HEK293 (cell line): Measurements from ENCODE around the gene PPP1R10.

Experiments used
- BCL11A ChIP-seq: fragments of 450-650 bp; formaldehyde crosslinking; IDR thresholded peaks from 2 replicates; pipeline ENCODE4 v1.5.1; 2016; ENCODE audit warnings: low read depth, missing biosample characterization, missing genetic modification characterization
- BCL11B ChIP-seq: fragments of 450-650 bp; formaldehyde crosslinking; IDR thresholded peaks from 2 replicates; pipeline ENCODE4 v1.5.1; 2016; ENCODE audit warnings: low read depth, missing biosample characterization, missing genetic modification characterization
- GLIS2 ChIP-seq: fragments of 450-650 bp; formaldehyde crosslinking; IDR thresholded peaks from 2 replicates; pipeline ENCODE4 v1.5.1; 2016; ENCODE audit warnings: missing biosample characterization, missing genetic modification characterization
- HOXD13 ChIP-seq: sonication (generic); formaldehyde crosslinking; IDR thresholded peaks from 2 replicates; pipeline ENCODE4 v1.8.0; 2022; ENCODE audit warnings: missing genetic modification reagents, borderline replicate concordance
- KLF16 ChIP-seq: fragments of 450-650 bp; formaldehyde crosslinking; IDR thresholded peaks from 2 replicates; pipeline ENCODE4 v1.5.1; 2017; ENCODE audit warnings: missing biosample characterization, missing genetic modification characterization
- PRDM1 ChIP-seq: fragments of 450-650 bp; formaldehyde crosslinking; IDR thresholded peaks from 2 replicates; pipeline ENCODE4; 2016; ENCODE audit warnings: missing biosample characterization, missing genetic modification characterization
- REST ChIP-seq: fragments of 450-650 bp; formaldehyde crosslinking; IDR thresholded peaks from 2 replicates; pipeline ENCODE4 v1.5.1; 2016; ENCODE audit warnings: missing biosample characterization, missing genetic modification characterization
- WT1 ChIP-seq: fragments of 450-650 bp; formaldehyde crosslinking; IDR thresholded peaks from 2 replicates; pipeline ENCODE4 v1.5.1; 2016; ENCODE audit warnings: missing biosample characterization, missing genetic modification characterization
- YY1 ChIP-seq: fragments of 450-650 bp; formaldehyde crosslinking; IDR thresholded peaks from 2 replicates; pipeline ENCODE4 v1.5.1; 2018; ENCODE audit warnings: missing biosample characterization, missing genetic modification characterization
- ZEB2 ChIP-seq: fragments of 450-650 bp; formaldehyde crosslinking; IDR thresholded peaks from 2 replicates; pipeline ENCODE4 v1.5.1; 2016; ENCODE audit warnings: missing biosample characterization, missing genetic modification characterization
- ZNF112 ChIP-seq: fragments of 450-650 bp; formaldehyde crosslinking; IDR thresholded peaks from 2 replicates; pipeline ENCODE4 v1.5.0; 2017; ENCODE audit warnings: missing biosample characterization, missing genetic modification characterization
- ZNF2 ChIP-seq: fragments of 450-650 bp; formaldehyde crosslinking; IDR thresholded peaks from 2 replicates; pipeline ENCODE4 v1.5.1; 2016; ENCODE audit warnings: missing biosample characterization, missing genetic modification characterization
- ZNF202 ChIP-seq: fragments of 450-650 bp; formaldehyde crosslinking; IDR thresholded peaks from 2 replicates; pipeline ENCODE4 v1.5.1; 2016; ENCODE audit warnings: missing biosample characterization, missing genetic modification characterization, borderline replicate concordance
- ZNF24 ChIP-seq: fragments of 450-650 bp; formaldehyde crosslinking; IDR thresholded peaks from 2 replicates; pipeline ENCODE4 v1.5.1; 2016; ENCODE audit warnings: missing biosample characterization, missing genetic modification characterization
- ZNF280C ChIP-seq: fragments of 450-650 bp; formaldehyde crosslinking; IDR thresholded peaks from 2 replicates; pipeline ENCODE4 v1.5.1; 2016; ENCODE audit warnings: missing biosample characterization, missing genetic modification characterization
- ZNF391 ChIP-seq: fragments of 450-650 bp; formaldehyde crosslinking; IDR thresholded peaks from 2 replicates; pipeline ENCODE4 v1.5.1; 2016; ENCODE audit warnings: low read depth, missing biosample characterization, missing genetic modification characterization, borderline replicate concordance
- ZNF404 ChIP-seq: fragments of 450-650 bp; formaldehyde crosslinking; IDR thresholded peaks from 2 replicates; pipeline ENCODE4 v1.5.1; 2017; ENCODE audit warnings: missing biosample characterization, missing genetic modification characterization
- ZNF513 ChIP-seq: fragments of 450-650 bp; IDR thresholded peaks from 2 replicates; pipeline ENCODE4 v1.5.1; 2018; ENCODE audit warnings: missing biosample characterization, missing genetic modification characterization
- ZNF530 ChIP-seq: fragments of 450-650 bp; formaldehyde crosslinking; IDR thresholded peaks from 2 replicates; pipeline ENCODE4 v1.5.1; 2016; ENCODE audit warnings: low read depth, missing biosample characterization, missing genetic modification characterization
- ZNF558 ChIP-seq: fragments of 450-650 bp; formaldehyde crosslinking; IDR thresholded peaks from 2 replicates; pipeline ENCODE4 v1.5.1; 2016; ENCODE audit warnings: missing biosample characterization, missing genetic modification characterization
- ZNF561 ChIP-seq: fragments of 450-650 bp; IDR thresholded peaks from 2 replicates; pipeline ENCODE4 v1.5.1; 2018; ENCODE audit warnings: missing biosample characterization, missing genetic modification characterization, borderline replicate concordance
- ZNF621 ChIP-seq: fragments of 450-650 bp; formaldehyde crosslinking; IDR thresholded peaks from 2 replicates; pipeline ENCODE4 v1.5.1; 2017; ENCODE audit warnings: missing biosample characterization, missing genetic modification characterization
- ZNF639 ChIP-seq: fragments of 450-650 bp; formaldehyde crosslinking; IDR thresholded peaks from 2 replicates; pipeline ENCODE4 v1.5.1; 2016; ENCODE audit warnings: missing biosample characterization, missing genetic modification characterization
- ZNF654 ChIP-seq: fragments of 450-650 bp; formaldehyde crosslinking; IDR thresholded peaks from 2 replicates; pipeline ENCODE4 v1.5.1; 2016; ENCODE audit warnings: low read depth, missing biosample characterization, missing genetic modification characterization
- ZNF747 ChIP-seq: fragments of 450-650 bp; formaldehyde crosslinking; IDR thresholded peaks from 2 replicates; pipeline ENCODE4 v1.5.1; 2016; ENCODE audit warnings: missing biosample characterization, missing genetic modification characterization
- ZSCAN18 ChIP-seq: fragments of 450-650 bp; formaldehyde crosslinking; IDR thresholded peaks from 2 replicates; pipeline ENCODE4 v1.5.1; 2016; ENCODE audit warnings: missing biosample characterization, missing genetic modification characterization
- ZSCAN23 ChIP-seq: fragments of 450-650 bp; formaldehyde crosslinking; IDR thresholded peaks from 2 replicates; pipeline ENCODE4 v1.5.1; 2016; ENCODE audit warnings: missing biosample characterization, missing genetic modification characterization
- ZSCAN4 ChIP-seq: fragments of 450-650 bp; formaldehyde crosslinking; IDR thresholded peaks from 2 replicates; pipeline ENCODE4 v1.5.1; 2017; ENCODE audit warnings: missing biosample characterization, missing genetic modification characterization

The PPP1R10 gene

GRCh38 chr6:30626484-30627366, 9.7 kb upstream of the PPP1R10 start, which contains the start of gene ATAT1 (continued):
- TF ChIP-seq ZNF404 (tag by site-specific recombination) (no peak), ZNF2 (tag by site-specific recombination) (peak; percentile 61; the same call in 1 of the 2 replicates), KLF16 (tag by site-specific recombination) (no peak; the same call in 1 of the 2 replicates), ZNF24 (tag by site-specific recombination) (no peak; the same call in 1 of the 2 replicates), BCL11B (peak; percentile 90), ZNF639 (tag by site-specific recombination) (no peak), ZNF747 (tag by site-specific recombination) (no peak), ZNF202 (tag by site-specific recombination) (no peak), WT1 (tag by site-specific recombination) (peak; percentile 60), ZSCAN23 (no peak), ZNF621 (tag by site-specific recombination) (no peak), ZSCAN4 (tag by site-specific recombination) (no peak), GLIS2 (tag by site-specific recombination) (peak; percentile 97), YY1 (tag by site-specific recombination) (peak; percentile 48; the same call in 1 of the 2 replicates), PRDM1 (tag by site-specific recombination) (no peak), ZNF391 (tag by site-specific recombination) (no peak; the same call in 1 of the 2 replicates), ZNF513 (no peak), ZNF530 (no peak), ZNF112 (tag by site-specific recombination) (no peak), ZSCAN18 (tag by site-specific recombination) (no peak), ZNF558 (no peak), ZNF280C (no peak), HOXD13 (CRISPR knock-in tag) (no peak), ZEB2 (peak; percentile 68), ZNF561 (tag by site-specific recombination) (no peak), ZNF654 (tag by site-specific recombination) (no peak), BCL11A (0 out of 2 replicates have a peak, but pooled peaks have one; percentile 50), REST (tag by site-specific recombination) (peak; percentile 87)
